Kidney epithelial cell (primary cell): ENCODE measurements around the gene RPS19BP1. TPM values are rescaled to one million over a fixed set of nuclear protein-coding genes. Genes with fewer than 3 reads are reported as not detected.

ENCODE experiments used
- DNase-seq: peaks from one replicate; pipeline ENCODE4 v3.0.0-alpha.2; 2010; ENCODE audit warnings: low read depth
- H3K27me3 ChIP-seq: 2 replicates; pipeline ENCODE4 v1.6.0; 2011; ENCODE audit warnings: low read length; ENCODE audit not compliant: control insufficient read depth, insufficient read depth
- H3K36me3 ChIP-seq: 2 replicates; pipeline ENCODE4 v1.5.1; 2011; ENCODE audit warnings: low read length; ENCODE audit not compliant: control insufficient read depth, insufficient read depth
- H3K4me3 ChIP-seq: 2 replicates; pipeline ENCODE4 v1.5.1; 2011; ENCODE audit warnings: low read depth, mild to moderate bottlenecking, control low read depth, low read length
- total RNA-seq: library from RNA; depleted of rRNA; stranded (reverse); fragments of >200 nt; gene quantifications from 2 replicates; pipeline ENCODE4 v1.2.3, GENCODE V29; 2015
- TF ChIP-seq, protein P1 (sequence below): IDR thresholded peaks from 2 replicates; pipeline ENCODE4 v1.5.1; 2011; ENCODE audit warnings: mild to moderate bottlenecking, moderate library complexity, low read length, control low read depth, inconsistent platforms; ENCODE audit not compliant: insufficient read depth, poor library complexity, severe bottlenecking

RPS19BP1 gene
- total RNA-seq, 1 donor from 2014 or later = 121 TPM

DNA sequence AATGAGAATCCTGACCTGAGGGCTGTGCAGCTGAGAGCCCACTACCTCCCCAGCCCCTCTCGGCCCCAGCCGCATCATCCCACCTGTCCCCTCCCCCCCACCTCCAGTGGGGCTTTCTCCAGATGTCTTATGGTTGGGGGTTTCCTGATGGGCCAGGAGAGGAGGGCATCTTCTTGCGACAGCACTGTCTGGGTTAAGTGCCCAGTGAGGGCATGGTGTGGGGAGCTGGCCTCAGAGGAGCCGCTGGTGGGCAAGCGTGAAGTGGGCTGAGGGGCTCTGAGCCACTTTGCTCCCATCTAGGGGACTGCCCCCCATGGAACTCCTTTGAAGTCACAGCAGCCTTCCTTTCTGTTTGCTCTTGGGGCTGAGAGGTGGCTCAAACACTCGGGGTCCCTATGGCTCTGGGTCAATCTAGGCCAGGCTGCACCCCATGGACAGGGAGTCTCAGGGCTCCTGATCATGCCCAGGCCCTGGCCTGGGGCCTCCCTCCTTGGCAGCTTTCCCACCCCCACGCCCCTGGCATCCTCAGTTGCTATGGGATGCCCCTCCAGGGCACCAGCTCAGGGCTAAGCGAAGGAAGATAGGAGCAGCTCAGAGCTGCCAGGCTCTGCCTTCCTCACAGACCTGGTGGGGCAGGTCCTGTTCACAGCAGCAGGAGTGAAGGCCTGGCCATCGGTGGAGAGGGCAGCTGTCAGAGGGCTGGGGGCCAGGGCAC, 41.4 kb downstream of the RPS19BP1 start:
- H3K4me3 ChIP-seq = no peak overlapping the region
- H3K36me3 ChIP-seq = no peaks in the 10 kb centered on the region
- no peaks in the 10 kb centered on the region for H3K27me3 ChIP-seq
- TF ChIP-seq, protein P1, sequence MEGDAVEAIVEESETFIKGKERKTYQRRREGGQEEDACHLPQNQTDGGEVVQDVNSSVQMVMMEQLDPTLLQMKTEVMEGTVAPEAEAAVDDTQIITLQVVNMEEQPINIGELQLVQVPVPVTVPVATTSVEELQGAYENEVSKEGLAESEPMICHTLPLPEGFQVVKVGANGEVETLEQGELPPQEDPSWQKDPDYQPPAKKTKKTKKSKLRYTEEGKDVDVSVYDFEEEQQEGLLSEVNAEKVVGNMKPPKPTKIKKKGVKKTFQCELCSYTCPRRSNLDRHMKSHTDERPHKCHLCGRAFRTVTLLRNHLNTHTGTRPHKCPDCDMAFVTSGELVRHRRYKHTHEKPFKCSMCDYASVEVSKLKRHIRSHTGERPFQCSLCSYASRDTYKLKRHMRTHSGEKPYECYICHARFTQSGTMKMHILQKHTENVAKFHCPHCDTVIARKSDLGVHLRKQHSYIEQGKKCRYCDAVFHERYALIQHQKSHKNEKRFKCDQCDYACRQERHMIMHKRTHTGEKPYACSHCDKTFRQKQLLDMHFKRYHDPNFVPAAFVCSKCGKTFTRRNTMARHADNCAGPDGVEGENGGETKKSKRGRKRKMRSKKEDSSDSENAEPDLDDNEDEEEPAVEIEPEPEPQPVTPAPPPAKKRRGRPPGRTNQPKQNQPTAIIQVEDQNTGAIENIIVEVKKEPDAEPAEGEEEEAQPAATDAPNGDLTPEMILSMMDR = no peak
- no peak for DNase-seq

DNA sequence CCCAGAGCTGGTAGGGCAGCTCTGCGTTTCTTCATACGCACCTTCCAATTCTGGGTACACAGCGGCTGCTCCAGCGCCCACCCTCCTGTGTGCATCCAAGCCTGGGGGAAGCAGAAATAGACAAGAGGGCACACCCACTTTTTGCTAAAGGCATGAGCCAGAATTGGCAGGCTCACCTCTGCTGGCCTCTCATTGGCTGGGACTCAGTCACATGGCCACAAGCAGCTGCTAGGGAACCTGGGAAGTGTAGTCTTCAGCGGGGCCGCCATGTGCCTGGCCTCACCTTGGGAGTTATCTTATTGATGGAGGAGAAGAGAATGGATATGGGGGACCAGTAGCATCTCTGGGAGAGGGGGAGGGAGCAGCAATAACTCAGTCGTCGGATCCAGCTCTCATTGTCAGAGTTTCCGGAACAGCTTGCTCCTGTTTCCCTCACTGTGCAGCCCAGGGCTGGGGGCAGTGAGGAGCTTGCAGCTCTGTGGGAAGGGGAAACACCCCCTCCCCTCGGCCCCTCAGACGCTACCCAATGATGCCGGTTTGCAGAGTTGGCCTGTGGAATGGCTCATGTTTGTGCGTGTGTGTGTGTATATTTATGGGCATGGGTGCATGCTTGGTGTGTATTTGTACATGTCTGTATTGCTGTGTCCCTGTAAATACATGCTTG, 42.3 kb downstream of the RPS19BP1 start:
- H3K27me3 ChIP-seq = no peaks in the 10 kb centered on the region
- TF ChIP-seq, protein P1 = no peak
- no peak for DNase-seq
- no peak overlapping the region for H3K4me3 ChIP-seq
- no peaks in the 10 kb centered on the region for H3K36me3 ChIP-seq

DNA sequence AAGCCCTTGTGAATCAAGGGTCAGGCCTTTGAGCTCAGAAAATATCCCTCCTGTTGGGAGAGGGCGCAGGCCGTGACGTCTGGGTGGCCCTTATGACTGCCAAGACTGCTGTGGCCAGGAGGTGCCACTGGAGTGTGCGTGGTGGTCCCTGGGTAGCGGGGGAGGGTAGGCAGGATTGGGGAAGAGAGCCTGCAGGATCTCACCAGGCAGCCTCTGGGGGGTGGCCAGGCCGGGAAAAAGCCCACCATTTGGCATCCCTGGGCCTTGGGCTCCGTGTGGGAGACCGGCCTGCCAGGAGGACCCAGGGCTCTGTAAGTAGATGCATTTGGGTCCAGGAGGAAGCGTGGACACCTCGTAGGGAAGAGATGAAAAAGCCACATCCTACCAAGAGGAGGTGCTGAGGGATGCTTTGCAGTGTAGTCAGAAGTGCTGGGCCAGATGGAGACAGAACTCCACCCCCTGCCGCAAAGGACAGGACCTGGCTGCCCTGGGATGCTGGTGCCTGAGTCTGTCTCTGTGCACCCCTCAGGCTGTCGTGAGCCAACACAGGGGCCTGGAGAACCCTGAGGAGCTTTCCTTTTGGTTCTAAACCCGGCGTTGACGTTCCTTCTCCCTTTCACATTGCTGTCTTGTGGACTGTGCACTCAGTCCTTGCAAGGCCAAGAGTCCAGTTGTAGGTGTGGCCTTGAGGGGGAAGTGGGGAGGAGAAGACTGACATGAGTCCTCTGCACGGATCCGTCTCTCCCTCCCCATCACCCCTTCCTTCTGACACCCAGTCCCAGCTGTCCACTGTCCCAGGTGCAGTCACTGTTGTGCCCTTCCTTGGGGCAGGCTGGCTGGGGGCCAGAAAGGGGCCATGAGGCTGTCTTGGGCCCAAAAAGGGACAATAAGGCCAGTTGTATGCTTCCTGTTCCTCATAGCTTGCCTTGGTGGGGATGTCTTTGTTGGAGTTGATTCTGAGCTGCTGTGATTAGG, 43.2 kb downstream of the RPS19BP1 start:
- TF ChIP-seq, protein P1 = no peak
- no peaks in the 10 kb centered on the region for H3K27me3 ChIP-seq
- H3K36me3 ChIP-seq = no peaks in the 10 kb centered on the region
- no peak overlapping the region for H3K4me3 ChIP-seq
- DNase-seq = no peak

DNA sequence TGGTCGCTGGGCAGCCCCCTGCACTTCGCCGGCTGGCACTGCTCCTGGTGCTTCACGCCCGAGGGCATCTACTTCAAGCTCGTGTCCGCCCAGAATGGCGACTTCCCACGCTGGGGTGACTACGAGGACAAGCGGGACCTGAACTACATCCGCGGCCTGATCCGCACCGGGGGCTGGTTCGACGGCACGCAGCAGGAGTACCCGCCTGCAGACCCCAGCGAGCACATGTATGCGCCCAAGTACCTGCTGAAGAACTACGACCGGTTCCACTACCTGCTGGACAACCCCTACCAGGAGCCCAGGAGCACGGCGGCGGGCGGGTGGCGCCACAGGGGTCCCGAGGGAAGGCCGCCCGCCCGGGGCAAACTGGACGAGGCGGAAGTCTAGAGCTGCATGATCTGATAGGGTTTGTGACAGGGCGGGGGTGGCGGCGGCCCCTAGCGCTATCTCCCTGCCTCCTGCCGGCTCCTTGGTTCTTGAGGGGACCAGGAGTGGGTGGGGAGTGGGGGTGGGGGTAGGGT, 43.9 kb downstream of the RPS19BP1 start:
- no peak for DNase-seq
- Histone ChIP-seq H3K4me3 (no peak overlapping the region), H3K36me3 (no peaks in the 10 kb centered on the region), H3K27me3 (peaks cover 2% of the 10 kb centered on the region)
- TF ChIP-seq, protein P1 = no peak

DNA sequence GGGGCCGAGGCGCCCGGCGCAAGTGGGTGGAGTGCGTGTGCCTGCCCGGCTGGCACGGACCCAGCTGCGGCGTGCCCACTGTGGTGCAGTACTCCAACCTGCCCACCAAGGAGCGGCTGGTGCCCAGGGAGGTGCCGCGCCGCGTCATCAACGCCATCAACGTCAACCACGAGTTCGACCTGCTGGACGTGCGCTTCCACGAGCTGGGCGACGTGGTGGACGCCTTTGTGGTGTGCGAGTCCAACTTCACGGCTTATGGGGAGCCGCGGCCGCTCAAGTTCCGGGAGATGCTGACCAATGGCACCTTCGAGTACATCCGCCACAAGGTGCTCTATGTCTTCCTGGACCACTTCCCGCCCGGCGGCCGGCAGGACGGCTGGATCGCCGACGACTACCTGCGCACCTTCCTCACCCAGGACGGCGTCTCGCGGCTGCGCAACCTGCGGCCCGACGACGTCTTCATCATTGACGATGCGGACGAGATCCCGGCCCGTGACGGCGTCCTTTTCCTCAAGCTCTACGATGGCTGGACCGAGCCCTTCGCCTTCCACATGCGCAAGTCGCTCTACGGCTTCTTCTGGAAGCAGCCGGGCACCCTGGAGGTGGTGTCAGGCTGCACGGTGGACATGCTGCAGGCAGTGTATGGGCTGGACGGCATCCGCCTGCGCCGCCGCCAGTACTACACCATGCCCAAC, 44.6 kb downstream of the RPS19BP1 start:
- TF ChIP-seq, protein P1 = no peak
- Histone ChIP-seq H3K4me3 (no peak overlapping the region), H3K27me3 (peaks cover 2% of the 10 kb centered on the region), H3K36me3 (no peaks in the 10 kb centered on the region)
- no peak for DNase-seq
